Measurements from ENCODE around the gene SRF.

SRF gene

DNA sequence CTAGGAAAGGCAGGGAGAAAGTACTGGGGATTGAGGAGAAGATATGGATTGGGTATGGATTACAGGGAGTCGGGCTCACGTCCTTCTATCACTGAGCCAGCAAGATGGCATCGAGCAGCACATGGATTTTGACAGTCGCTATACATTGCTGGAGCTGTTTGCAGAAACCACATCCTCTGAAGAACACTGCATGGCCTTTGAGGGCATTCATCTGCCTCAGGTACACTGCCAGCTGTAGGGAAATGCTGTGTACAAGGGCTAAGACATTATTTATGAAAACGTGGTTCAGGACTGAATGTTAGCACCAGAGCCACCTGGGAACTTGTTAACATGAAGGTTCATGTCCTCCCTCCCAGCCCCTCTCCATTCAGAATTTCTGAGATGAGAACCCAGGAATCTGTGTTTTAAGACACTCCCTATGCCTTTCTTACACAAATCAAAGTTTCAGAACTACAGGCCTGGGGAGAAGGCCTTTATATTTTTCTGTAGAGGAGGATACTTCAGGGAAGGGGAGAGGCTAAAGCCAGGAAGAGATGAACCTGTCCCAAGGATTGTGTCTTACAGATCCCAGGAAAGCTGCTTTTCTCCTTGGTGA, 14.4 kb downstream of the SRF start:
- H3K4me3 ChIP-seq (ENCODE audit: low read depth, low read length) = no peak overlapping the region
- TF ChIP-seq, protein P1, sequence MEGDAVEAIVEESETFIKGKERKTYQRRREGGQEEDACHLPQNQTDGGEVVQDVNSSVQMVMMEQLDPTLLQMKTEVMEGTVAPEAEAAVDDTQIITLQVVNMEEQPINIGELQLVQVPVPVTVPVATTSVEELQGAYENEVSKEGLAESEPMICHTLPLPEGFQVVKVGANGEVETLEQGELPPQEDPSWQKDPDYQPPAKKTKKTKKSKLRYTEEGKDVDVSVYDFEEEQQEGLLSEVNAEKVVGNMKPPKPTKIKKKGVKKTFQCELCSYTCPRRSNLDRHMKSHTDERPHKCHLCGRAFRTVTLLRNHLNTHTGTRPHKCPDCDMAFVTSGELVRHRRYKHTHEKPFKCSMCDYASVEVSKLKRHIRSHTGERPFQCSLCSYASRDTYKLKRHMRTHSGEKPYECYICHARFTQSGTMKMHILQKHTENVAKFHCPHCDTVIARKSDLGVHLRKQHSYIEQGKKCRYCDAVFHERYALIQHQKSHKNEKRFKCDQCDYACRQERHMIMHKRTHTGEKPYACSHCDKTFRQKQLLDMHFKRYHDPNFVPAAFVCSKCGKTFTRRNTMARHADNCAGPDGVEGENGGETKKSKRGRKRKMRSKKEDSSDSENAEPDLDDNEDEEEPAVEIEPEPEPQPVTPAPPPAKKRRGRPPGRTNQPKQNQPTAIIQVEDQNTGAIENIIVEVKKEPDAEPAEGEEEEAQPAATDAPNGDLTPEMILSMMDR (IDR thresholded peaks at IDR 0.05; ENCODE audit: low read depth, low read length) = no peak

DNA sequence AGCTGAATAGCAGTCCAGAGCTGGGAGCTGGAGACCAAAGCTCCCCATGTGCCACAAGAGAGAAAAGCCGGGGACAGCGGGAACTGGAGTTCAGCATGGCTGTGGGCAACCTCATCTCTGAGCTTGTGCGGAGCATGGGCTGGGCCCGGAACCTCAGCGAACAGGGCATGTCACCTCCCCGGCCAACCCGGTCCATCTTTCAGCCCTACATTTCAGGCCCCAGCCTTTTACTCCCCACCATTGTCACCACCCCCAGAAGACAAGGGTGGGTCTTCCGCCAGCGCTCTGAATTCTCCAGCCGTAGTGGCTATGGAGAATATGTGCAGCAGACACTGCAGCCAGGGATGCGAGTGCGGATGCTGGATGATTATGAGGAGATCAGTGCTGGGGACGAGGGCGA, 14.9 kb downstream of the SRF start:
- H3K4me3 ChIP-seq (ENCODE audit: low read depth, low read length) = no peak overlapping the region
- TF ChIP-seq, protein P1 (IDR thresholded peaks at IDR 0.05; ENCODE audit: low read depth, low read length) = no peak

GRCh38 chr6:43186706-43187105, 15.6 kb downstream of the SRF start:
- TF ChIP-seq, protein P1 (IDR thresholded peaks at IDR 0.05; ENCODE audit: low read depth, low read length) = no peak
- H3K4me3 ChIP-seq (ENCODE audit: low read depth, low read length) = no peak overlapping the region

DNA sequence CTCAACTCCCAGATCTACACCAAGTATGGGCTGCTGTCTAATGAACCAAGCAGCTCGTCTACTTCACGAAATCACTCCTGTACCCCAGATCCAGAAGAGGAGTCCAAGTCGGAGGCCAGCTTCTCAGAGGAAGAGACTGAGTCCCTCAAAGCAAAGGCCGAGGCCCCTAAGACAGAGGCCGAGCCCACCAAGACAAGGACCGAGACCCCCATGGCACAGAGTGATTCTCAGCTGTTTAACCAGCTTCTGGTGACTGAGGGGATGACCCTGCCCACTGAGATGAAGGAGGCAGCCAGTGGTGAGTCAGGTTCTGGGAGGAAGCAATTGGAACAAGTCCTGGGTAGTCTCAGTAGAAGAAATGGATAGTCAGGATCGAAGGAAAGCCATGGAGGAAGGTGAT, 16.8 kb downstream of the SRF start:
- TF ChIP-seq, protein P1 (IDR thresholded peaks at IDR 0.05; ENCODE audit: low read depth, low read length) = no peak

GRCh38 chr6:43188426-43188825, 17.4 kb downstream of the SRF start:
- H3K4me3 ChIP-seq (ENCODE audit: low read depth, low read length) = no peak overlapping the region
- TF ChIP-seq, protein P1 (IDR thresholded peaks at IDR 0.05; ENCODE audit: low read depth, low read length) = no peak

More for the DNA sequence above, 16.8 kb downstream of the SRF start:
- H3K4me3 ChIP-seq (ENCODE audit: low read depth, low read length) = no peak overlapping the region

- H3K4me3 ChIP-seq (ENCODE audit: low read depth, low read length) = no peak overlapping the region
- TF ChIP-seq, protein P1 (IDR thresholded peaks at IDR 0.05; ENCODE audit: low read depth, low read length) = no peak
Measured at GRCh38 chr6:43189776-43190304, 18.8 kb downstream of the SRF start.

DNA sequence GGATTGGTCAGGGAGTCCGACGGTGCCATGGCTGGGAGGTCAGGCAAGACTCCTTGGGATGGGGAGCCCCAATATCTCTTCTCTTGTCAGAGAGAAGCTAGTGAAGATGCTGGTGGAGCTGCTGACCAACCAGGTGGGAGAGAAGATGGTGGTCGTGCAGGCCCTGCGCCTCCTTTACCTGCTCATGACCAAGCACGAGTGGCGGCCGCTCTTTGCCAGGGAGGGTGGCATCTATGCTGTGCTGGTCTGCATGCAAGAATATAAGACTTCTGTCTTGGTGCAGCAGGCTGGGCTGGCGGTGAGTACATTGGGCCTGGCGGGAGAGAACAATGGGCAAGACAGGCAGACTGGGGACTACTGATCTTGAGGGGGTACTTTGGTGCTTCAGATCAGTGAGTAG, 21.8 kb downstream of the SRF start:
- H3K4me3 ChIP-seq (ENCODE audit: low read depth, low read length) = no peak overlapping the region
- TF ChIP-seq, protein P1 (IDR thresholded peaks at IDR 0.05; ENCODE audit: low read depth, low read length) = no peak

Measured in WI38 (cell line).